HG02571 (cell line): Measurements from ENCODE around the gene HBP1.
"Not testable (repeated sequence)": the region's sequence is repeated elsewhere in the genome, so short reads cannot be mapped to it uniquely, and the experiment has no call there.

ENCODE experiments used
- ATAC-seq: cut with Tn5 transposase; IDR thresholded peaks from one replicate; pipeline ENCODE4 v1.9.1; 2021; ENCODE audit warnings: mild to moderate bottlenecking, moderate library complexity; ENCODE audit not compliant: unreplicated experiment

HBP1 gene

DNA sequence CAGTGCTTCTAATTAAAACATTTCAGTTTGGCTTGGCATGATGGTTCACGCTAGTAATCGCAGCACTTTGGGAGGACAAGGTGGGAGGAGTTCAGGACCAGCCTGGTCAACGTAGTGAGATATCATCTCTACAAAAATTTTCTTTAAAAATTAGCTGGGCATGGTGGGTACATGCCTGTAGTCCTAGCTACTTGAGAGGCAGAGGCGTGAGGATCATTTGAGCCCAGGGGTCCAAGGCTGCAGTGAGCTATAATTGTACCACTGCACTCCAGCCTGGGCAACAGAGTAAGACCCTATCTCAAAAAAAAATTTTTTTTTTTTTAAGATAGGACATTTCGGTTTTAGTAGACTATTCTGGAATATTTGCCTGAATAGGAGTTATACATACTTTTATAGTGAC lies 12.4 kb downstream of the HBP1 start:
- no peak for ATAC-seq

- ATAC-seq, result no peak
These were observed 16.9 kb downstream of the HBP1 start for GRCh38 chr7:107185716-107186115.

DNA sequence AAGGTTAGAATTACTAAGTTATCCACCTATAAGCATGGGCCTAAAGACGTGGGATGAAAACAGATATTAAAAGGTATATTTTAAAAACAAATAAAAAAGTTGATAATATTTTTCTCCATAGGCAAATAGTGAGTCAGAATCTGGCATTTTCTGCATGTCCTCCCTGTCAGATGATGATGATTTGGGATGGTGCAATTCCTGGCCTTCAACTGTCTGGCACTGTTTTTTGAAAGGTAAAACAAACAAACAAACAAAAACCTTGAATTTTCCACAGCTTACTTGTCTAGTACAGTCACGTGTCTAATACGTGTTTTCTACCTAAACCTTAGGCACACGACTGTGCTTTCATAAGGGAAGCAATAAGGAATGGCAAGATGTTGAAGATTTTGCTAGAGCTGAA lies 17.4 kb downstream of the HBP1 start:
- ATAC-seq, result no peak

- ATAC-seq, result no peak
These were observed 19.0 kb downstream of the HBP1 start for GRCh38 chr7:107187774-107188173.

DNA sequence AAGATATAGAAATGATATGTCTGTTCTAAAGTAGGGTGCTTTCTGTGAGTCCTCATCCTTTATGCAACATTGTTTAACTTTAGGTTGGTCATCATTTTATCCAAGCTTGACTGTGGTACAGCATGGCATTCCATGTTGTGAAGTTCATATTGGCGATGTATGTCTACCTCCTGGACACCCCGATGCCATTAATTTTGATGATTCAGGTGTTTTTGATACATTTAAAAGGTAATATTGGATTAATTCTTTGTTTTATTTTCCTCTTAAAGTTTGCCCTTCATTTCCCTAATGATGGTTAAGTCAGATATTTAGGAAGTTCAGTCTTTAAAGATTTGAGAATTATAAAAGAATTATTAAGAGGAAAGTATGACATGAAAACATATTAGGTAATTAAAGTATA lies 21.3 kb downstream of the HBP1 start:
- no peak for ATAC-seq

DNA sequence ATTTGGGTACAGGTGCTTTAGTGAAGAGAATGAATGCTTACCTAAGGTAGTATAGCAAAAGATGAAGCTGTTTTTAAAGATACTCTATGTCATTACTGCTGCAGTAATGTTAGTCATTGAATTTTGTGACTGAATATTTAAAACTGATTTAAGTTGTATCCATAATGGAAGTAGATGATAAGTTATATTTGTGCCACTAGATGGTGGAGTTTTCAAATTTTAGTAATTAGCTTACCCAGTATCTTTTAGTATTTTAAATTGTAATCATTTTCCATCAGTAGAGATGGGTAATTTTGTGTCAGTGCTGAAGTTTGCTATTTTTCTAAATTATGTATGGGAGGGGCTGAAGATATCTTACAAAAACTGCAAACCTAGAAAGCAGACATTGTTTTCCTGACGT lies 25.2 kb downstream of the HBP1 start:
- no peak for ATAC-seq

- ATAC-seq, result no peak
These were observed 28.2 kb downstream of the HBP1 start for GRCh38 chr7:107196834-107197610.

DNA sequence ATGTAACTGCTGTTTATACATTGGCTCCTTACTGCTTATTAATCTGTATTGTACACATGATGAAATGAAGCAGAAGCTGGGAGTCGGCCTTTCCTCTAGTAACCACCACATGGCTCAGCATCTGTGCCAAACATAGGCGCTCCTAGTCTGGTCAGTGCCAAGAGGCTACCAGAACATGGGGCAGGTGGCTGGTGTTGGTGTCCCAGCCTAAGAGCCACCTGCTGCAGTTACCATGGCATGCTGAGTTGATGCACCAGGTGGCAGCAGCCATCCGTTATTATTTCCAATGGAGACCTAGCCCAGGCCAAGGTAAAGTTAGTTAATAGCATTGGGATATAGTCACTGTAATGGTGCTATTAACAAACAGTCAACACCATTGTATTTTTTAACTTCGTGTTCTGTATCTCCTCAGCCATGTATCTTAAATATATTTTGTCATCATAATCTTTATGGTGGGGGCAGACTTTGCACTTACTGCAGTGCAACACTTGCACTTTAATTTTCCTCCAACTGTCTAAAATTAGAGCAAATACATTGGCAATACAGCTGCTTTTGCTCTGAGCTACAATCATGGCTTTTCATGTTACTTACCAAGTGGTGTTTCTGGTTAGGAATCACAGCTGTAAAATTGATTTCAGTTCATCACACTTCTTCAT lies 33.1 kb downstream of the HBP1 start:
- ATAC-seq, result no peak

DNA sequence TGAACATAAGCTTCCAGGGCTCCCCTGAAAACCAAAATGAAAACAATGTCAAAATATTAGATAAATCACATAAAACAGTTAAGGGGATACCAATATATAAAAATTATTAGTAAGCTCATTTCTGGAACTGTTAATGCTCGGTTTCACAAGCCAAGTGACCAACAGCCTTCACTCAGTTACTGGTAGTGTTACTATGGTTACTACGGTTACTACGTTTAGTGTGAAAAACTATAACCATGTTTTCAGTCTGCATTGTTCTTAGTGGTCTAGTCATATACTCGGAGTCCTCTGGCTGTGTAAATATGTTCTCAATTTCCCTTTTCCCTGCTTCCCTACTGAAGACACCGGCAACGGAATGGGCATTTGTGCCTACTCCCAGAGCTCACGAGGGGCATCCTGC lies 34.8 kb downstream of the HBP1 start:
- no peak for ATAC-seq

DNA sequence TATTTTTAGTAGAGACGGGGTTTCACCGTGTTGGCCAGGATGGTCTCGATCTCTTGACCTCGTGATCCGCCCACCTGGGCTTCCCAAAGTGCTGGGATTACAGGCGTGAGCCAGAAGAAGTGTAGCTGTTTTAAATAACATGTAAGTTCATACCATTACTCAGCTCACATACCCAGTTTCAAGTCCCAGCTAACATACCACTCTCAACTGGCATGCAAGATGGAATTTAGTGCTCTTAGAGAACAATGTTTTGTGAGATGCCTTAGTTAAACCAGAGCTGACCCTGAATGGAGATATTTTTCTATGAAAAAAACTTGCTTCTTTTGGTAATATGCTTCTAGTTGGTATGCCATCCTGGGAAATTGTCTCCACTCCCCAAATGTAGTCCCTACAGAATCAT lies 37.3 kb downstream of the HBP1 start:
- ATAC-seq, result no peak

DNA sequence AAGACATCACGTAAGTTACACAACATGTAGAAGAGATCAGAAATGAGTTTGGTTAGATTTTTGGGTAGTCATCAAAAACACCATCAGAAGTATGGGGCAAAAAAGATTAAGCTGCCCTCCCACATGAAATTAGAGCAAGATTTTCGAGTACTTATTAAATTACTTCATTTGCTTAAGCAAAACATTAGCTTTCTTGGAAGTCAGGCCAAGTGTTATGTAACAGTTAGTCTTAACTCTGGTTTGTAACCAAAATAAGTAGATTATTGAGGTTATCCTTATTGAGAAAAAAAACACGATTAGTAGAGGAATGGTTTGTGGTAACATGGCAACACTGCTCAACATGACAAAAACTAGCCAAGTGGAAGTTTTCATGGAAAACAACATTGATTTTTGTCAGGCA lies 37.9 kb downstream of the HBP1 start:
- no peak for ATAC-seq

- ATAC-seq, result no peak
These were observed 38.7 kb downstream of the HBP1 start for GRCh38 chr7:107207459-107207858.

DNA sequence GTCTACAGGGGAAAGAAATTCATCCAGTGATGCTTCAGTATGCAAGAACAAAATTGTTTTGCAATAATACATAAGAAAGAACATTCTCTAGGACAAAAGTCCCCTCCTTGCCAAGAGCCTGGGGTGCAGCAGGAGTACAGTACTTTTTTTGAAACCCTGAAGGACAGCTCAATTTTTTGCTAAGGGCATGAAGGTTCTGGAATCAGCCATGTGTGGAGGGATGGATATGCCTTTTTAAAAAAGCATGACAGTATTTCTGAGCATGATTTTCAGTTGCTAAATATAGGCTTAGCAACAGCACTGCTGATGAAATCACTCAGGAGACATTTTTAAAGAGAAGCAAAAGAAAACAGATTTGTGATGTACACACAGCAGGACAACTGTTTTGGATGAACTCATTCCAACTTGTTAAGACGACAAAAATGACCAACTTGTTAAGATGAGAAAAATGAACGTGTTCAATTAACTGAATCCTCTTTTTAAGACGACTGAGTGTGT lies 39.3 kb downstream of the HBP1 start:
- ATAC-seq, result no peak

DNA sequence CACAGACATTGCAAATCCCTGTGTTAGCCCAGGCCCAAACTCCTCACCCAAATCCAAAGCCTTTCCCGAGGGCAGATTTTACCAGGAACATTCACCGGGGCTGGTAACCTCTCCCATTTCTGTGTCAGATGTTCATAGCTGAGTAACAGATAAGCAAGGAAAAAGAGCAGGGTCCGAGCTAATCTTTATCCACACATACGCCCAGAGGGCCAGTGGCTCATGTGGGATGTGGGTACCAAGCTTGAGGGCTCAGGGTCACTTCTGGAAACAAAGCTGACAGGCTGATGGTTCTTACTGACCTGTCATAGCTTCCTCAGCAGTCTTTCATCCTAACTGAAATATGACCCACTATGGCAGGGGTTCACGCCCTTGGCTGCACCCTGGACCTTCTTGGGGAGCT lies 39.8 kb downstream of the HBP1 start:
- ATAC-seq, result no peak

DNA sequence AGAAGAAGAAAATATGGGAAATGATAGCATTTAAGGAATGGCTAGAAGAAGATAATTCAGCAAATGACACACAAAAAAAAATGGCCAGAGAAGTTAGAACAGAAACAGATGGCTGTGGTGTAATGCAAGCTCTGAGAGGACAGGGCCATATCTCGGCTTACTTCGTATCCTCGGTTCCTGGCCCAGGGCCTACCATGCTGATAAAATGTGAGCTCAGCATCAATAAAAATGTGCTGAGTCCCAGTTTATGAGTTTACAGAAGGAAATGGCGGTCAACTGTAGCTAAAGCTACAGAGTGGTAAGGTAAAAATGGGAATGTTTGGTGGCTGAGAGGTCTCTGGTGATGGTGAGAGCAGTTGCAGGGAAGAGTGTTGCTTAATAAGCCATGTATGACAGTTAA lies 40.8 kb downstream of the HBP1 start:
- ATAC-seq, result no peak

DNA sequence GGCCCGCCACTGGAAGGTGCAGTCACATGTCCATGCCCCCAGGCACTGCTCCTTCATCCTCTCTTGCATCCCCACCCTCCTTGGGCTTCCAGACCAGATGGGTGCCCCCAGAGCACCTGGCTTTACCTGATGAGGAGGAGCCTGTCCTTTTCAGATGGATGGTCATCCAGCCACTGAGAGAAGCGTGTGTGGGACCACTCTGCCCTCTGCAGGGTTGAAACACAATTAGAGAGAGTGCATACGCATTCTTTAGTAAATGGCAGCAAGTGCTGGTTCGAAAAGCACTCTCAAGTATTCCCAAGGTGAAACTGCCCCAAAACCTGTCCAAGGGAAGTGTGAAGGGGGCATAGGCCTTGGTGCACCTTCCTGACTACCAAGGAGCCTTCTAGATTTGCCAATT lies 41.6 kb downstream of the HBP1 start:
- ATAC-seq, result no peak

DNA sequence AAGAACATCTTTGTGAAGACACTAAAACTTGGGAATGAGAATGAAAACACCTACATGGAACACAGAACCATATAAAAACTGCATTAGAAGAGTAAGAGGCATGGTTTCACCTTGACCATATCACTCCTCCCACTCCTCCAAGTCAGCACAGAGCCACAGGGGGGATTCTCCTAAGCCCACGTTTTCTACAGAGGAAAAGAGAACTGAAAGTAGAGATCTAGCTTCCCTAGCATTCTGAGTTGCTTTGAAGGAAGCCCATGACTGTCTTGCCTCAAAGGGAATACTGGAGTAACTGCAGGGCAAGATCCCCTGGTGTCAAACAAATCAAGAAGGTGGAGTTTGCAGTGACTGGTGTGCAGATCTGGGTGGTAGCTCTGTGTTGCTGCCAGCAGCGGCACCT lies 43.9 kb downstream of the HBP1 start:
- no peak for ATAC-seq

DNA sequence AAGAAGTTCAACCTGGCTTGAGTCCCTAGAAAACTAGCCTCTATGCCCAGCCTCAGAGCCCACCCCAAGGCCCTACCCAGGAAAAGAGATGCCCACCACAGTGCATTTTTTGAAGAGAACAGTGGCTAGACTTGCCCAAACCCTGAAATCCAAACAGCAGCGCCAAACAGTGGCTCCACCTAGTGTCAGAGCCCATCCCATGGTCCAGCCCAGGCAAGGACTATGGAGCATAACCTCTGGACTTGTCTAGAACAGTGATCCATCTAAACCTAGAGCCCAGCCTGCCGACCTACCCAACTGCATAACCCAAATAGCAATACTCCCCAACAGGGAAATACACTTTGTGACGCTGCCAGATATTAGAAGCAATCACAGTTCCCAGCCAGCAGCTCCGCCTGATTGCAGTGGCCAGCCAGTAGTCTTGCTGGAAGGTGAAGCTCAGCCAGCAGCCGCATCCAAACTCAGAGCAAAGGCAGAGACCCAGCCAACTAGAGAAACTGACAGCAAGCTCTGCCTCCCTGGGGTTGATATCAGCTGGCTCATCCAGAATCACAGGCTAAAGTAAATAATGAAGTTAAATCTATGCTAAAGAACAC lies 44.5 kb downstream of the HBP1 start:
- no peak for ATAC-seq

DNA sequence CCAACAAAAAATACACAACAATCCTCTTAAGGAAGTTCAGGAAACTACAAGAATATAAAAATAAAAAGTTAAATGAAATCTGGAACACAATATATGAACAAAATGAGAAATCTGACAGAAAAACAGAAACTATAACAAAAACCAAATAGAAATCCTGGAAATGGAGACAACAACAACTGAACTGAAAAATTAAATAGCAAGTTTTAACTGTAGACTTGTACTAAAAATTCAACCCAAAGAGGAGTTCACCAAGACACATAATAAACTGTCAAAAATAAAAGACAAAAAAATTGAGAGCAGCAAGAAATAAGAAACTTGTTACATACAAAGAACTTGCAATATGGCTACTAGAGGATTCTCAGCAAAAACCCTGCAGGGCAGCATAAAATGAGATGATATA lies 45.1 kb downstream of the HBP1 start:
- no peak for ATAC-seq

- ATAC-seq, result no peak
These were observed 50.9 kb downstream of the HBP1 start for GRCh38 chr7:107219563-107220244.

GRCh38 chr7:107220356-107220755 lies 51.6 kb downstream of the HBP1 start:
- no peak for ATAC-seq

- not testable (repeated sequence) for ATAC-seq
These were observed 52.0 kb downstream of the HBP1 start for GRCh38 chr7:107220806-107221205.
